ENCODE results near the gene LAMTOR1. TPM values are rescaled to one million over a fixed set of nuclear protein-coding genes. Genes with fewer than 3 reads are reported as not detected.
A peak's percentile ranks its signal among the peaks of the same experiment; 100 is the strongest.

The LAMTOR1 gene
- polyA plus RNA-seq, 1 donor (not counting 4 experiments of a cell fraction or from before 2014, with no cell fraction given) = 88.5 TPM

DNA sequence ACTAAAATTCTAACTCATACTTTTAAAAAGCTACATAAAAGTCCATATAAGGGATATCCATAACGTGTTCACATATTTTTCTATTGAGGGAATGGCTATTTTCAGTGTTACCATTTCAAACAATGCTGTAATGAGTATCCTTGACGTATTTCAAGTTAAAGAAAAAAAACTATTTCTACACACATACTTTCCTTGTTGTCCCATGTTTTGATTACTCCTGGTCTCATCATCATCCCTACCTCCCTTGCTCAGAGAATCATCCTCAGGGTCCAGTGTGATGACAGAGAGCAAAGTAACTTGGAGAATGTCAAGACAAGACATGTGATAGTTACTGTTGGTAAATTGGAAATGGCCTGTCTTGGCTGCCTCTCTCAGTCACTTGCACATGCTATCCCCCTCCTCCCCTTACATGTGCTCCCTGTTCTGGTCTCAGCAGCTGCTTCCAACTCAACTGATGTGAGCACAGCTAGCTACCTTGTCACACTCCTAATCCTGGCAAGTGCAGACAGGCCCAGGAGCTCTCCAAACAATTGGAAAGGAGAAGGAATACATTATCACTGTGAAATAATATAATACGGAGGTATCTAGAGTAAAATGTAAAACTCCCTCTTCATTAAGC lies 44.6 kb downstream of the LAMTOR1 start:
- Histone ChIP-seq H3K4me1 (ENCODE audit: control insufficient read depth, extremely low read depth, insufficient read depth, low read length) (peaks cover 18% of the 10 kb centered on the region), H3K9me3 (ENCODE audit: control insufficient read depth, low read depth, low read length) (no peaks in the 10 kb centered on the region), H3K27ac (ENCODE audit: control insufficient read depth, insufficient read depth, low read length) (peak overlapping the region; percentile 47), H3K9ac (ENCODE audit: control insufficient read depth, extremely low read depth, insufficient read depth, low read length) (peak overlapping the region; percentile 3), H4K20me1 (ENCODE audit: control insufficient read depth, extremely low read depth, insufficient read depth, low read length) (no peaks in the 10 kb centered on the region), H3K36me3 (ENCODE audit: control insufficient read depth in 2 of 2, extremely low read depth in 1 of 2, insufficient read depth in 2 of 2, low read length in 2 of 2) (peaks cover 2 to 5% of the 10 kb centered on the region in 2 experiments), H2AFZ (ENCODE audit: control insufficient read depth, low read length) (no peak overlapping the region), H3K27me3 (ENCODE audit: control insufficient read depth, extremely low read depth, insufficient read depth, low read length) (no peaks in the 10 kb centered on the region), H3K4me3 (ENCODE audit: control insufficient read depth in 2 of 3, extremely low read depth in 1 of 3, insufficient read depth in 2 of 3, low read depth in 1 of 3, low read length in 3 of 3) (no peak overlapping the region), H3K9me1 (ENCODE audit: control insufficient read depth, extremely low read depth, insufficient read depth, low read length) (peaks cover 2% of the 10 kb centered on the region), H3K4me2 (ENCODE audit: control insufficient read depth, extremely low read depth, insufficient read depth, low read depth, low read length) (peak overlapping the region; percentile 72), H3K79me2 (ENCODE audit: control insufficient read depth, insufficient read depth, low read length) (peaks cover 45% of the 10 kb centered on the region)
- dilution Hi-C loops (cut with MboI; ENCODE audit: extremely low pct_ligation_motif_present, low sequenced_read_pairs) = no loop called here
- no peak for TF ChIP-seq EZH2 (IDR thresholded peaks at IDR 0.05; ENCODE audit: low read length)
- no peak for TF ChIP-seq CTCF (optimal IDR thresholded peaks at IDR 0.05 in 1 of 3, IDR thresholded peaks at IDR 0.05 in 1 of 3, conservative IDR thresholded peaks at IDR 0.05 in 1 of 3; ENCODE audit: extremely low read depth in 1 of 3, insufficient read depth in 2 of 3, low read length in 3 of 3)
- no peak for DNase-seq (ENCODE audit: low read depth, low spot score)
- no peak for FAIRE-seq

- Histone ChIP-seq H4K20me1 (ENCODE audit: control insufficient read depth, extremely low read depth, insufficient read depth, low read length) (no peaks in the 10 kb centered on the region), H3K79me2 (ENCODE audit: control insufficient read depth, insufficient read depth, low read length) (peaks cover 39% of the 10 kb centered on the region), H3K9me1 (ENCODE audit: control insufficient read depth, extremely low read depth, insufficient read depth, low read length) (no peaks in the 10 kb centered on the region), H3K4me1 (ENCODE audit: control insufficient read depth, extremely low read depth, insufficient read depth, low read length) (no peaks in the 10 kb centered on the region), H3K9me3 (ENCODE audit: control insufficient read depth, low read depth, low read length) (no peaks in the 10 kb centered on the region), H3K27ac (ENCODE audit: control insufficient read depth, insufficient read depth, low read length) (no peak overlapping the region), H3K27me3 (ENCODE audit: control insufficient read depth, extremely low read depth, insufficient read depth, low read length) (no peaks in the 10 kb centered on the region), H3K4me3 (ENCODE audit: control insufficient read depth in 2 of 3, extremely low read depth in 1 of 3, insufficient read depth in 2 of 3, low read depth in 1 of 3, low read length in 3 of 3) (no peak overlapping the region), H3K36me3 (ENCODE audit: control insufficient read depth in 2 of 2, extremely low read depth in 1 of 2, insufficient read depth in 2 of 2, low read length in 2 of 2) (peaks cover 2 to 3% of the 10 kb centered on the region in 2 experiments), H3K4me2 (ENCODE audit: control insufficient read depth, extremely low read depth, insufficient read depth, low read depth, low read length) (no peak overlapping the region), H2AFZ (ENCODE audit: control insufficient read depth, low read length) (no peak overlapping the region), H3K9ac (ENCODE audit: control insufficient read depth, extremely low read depth, insufficient read depth, low read length) (no peak overlapping the region)
- FAIRE-seq (no peak), DNase-seq (ENCODE audit: low read depth, low spot score) (no peak)
- dilution Hi-C loops (cut with MboI; ENCODE audit: extremely low pct_ligation_motif_present, low sequenced_read_pairs) = no loop called here
- TF ChIP-seq CTCF (optimal IDR thresholded peaks at IDR 0.05 in 1 of 3, IDR thresholded peaks at IDR 0.05 in 1 of 3, conservative IDR thresholded peaks at IDR 0.05 in 1 of 3; ENCODE audit: extremely low read depth in 1 of 3, insufficient read depth in 2 of 3, low read length in 3 of 3) (no peak), EZH2 (IDR thresholded peaks at IDR 0.05; ENCODE audit: low read length) (no peak)
Measured at GRCh38 chr11:72048766-72049460, 54.2 kb downstream of the LAMTOR1 start.

Small RNA genes lying within 50 kb of the gene (small RNA-seq; reads per million reads assigned to genes)
- gene MIR3165 (ENCODE audit: insufficient read length in 3 of 3, low read depth in 3 of 3, low replicate concordance in 1 of 3) = 0 to 0.67 (median 0.50) reads per million in 3 experiments
- 0 reads per million in 3 experiments for gene RNU6-72P (ENCODE audit: insufficient read length in 3 of 3, low read depth in 3 of 3, low replicate concordance in 1 of 3)

Other genes with a start within 250 kb of the LAMTOR1 start
- not detected in 3 replicates for gene DEFB131B, start 224.8 kb downstream of the LAMTOR1 start, polyA plus RNA-seq
- 1.4 to 1.7 TPM (median 1.6 TPM) in 3 replicates for gene XNDC1N, start 174.7 kb downstream of the LAMTOR1 start, polyA plus RNA-seq
- gene RNF121, start 174.3 kb downstream of the LAMTOR1 start, polyA plus RNA-seq = 44.0 to 52.4 TPM (median 46.4 TPM) in 3 replicates
- 1.4 to 4.7 TPM (median 2.9 TPM) in 3 replicates for gene IL18BP, start 104.4 kb downstream of the LAMTOR1 start, polyA plus RNA-seq
- gene NUMA1, start 22.8 kb downstream of the LAMTOR1 start, polyA plus RNA-seq = 38.8 to 45.7 TPM (median 40.4 TPM) in 3 replicates
- gene LRRC51, start 22.4 kb downstream of the LAMTOR1 start, polyA plus RNA-seq = 4.2 to 6.7 TPM (median 5.2 TPM) in 3 replicates
- gene TOMT, start 2.6 kb upstream of the LAMTOR1 start, polyA plus RNA-seq = not detected in 3 replicates
- 42.1 to 90.8 TPM (median 70.9 TPM) in 3 replicates for gene ANAPC15, start 9.4 kb upstream of the LAMTOR1 start, polyA plus RNA-seq
- 21.0 to 74.6 TPM (median 23.5 TPM) in 3 replicates for gene FOLR3, start 32.4 kb upstream of the LAMTOR1 start, polyA plus RNA-seq
- 0.13 to 0.50 TPM (median 0.33 TPM) in 3 replicates for gene FOLR1, start 88.8 kb upstream of the LAMTOR1 start, polyA plus RNA-seq
- not detected in 3 replicates for gene FOLR2, start 113.5 kb upstream of the LAMTOR1 start, polyA plus RNA-seq
- gene INPPL1, start 121.5 kb upstream of the LAMTOR1 start, polyA plus RNA-seq = 44.0 to 69.5 TPM (median 53.7 TPM) in 3 replicates
- gene PHOX2A, start 140.9 kb upstream of the LAMTOR1 start, polyA plus RNA-seq = not detected in 3 replicates